DLD1 (cell line): Measurements from ENCODE around the gene C1orf159.
"Not testable (repeated sequence)": the region's sequence is repeated elsewhere in the genome, so short reads cannot be mapped to it uniquely, and the experiment has no call there.

Experiments used
- in situ Hi-C: cut with HindIII; loops from 2 replicates; pipeline ENCODE4 v1.10.0; 2017; ENCODE audit warnings: low sequenced_read_pairs

The C1orf159 gene

GRCh38 chr1:1115786-1116700, at the start of gene C1orf159:
TSS of gene C1orf159 (minus strand) at chr1:1116089. CDS start at chr1:1091543, 24,546 bp downstream.
- in situ Hi-C loops, result no loop called here

- in situ Hi-C loops, result no loop called here
Observed at GRCh38 chr1:1165485-1165884, 49.6 kb upstream of the C1orf159 start.

- in situ Hi-C loops, result no loop called here
Observed at GRCh38 chr1:1164701-1165451, 49.0 kb upstream of the C1orf159 start.

DNA sequence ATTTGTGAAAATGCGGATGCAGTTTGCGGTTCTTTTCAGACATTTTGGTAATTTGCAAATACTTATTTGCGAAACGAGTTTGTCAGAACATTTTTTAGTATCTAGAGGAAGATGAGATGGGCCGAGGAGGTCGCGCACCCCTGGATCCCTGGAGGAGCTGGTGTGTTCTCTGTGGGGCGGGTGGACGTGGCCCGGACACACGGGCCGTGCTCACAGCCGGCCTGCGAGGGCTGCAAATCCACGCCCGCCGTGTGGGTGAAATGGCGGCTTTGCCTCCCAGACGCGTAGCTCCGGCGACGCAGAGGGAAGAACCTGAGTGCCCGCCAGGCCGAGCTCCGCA, 48.4 kb upstream of the C1orf159 start:
- in situ Hi-C loops, result no loop called here

- in situ Hi-C loops, result no loop called here
Observed at GRCh38 chr1:1163538-1164070, 47.7 kb upstream of the C1orf159 start.

- in situ Hi-C loops, result no loop called here
Observed at GRCh38 chr1:1162597-1163537, 47.0 kb upstream of the C1orf159 start.

DNA sequence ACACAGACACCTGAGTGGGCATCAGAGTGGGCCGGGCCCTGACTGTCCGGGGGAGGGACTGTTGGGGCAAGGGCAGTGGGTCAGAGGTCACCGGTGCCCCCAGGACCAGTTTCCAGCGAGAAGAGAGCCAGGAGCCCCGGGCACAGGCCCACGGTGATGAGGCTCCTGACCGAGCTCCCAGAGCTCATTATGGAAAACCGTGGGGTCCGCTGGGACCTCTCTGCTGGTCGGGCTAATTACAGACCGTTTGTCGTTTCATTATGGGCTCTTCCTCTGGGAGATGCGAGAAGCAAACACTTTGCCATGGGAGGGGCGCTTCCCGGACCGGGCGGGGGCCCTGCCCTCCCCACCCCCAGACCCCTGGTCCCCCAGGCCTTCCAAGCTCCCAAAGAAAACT, 45.8 kb upstream of the C1orf159 start:
- in situ Hi-C loops, result no loop called here

- in situ Hi-C loops, result no loop called here
Observed at GRCh38 chr1:1161078-1161682, 45.3 kb upstream of the C1orf159 start.

- in situ Hi-C loops, result no loop called here
Observed at GRCh38 chr1:1160281-1160930, 44.5 kb upstream of the C1orf159 start.

DNA sequence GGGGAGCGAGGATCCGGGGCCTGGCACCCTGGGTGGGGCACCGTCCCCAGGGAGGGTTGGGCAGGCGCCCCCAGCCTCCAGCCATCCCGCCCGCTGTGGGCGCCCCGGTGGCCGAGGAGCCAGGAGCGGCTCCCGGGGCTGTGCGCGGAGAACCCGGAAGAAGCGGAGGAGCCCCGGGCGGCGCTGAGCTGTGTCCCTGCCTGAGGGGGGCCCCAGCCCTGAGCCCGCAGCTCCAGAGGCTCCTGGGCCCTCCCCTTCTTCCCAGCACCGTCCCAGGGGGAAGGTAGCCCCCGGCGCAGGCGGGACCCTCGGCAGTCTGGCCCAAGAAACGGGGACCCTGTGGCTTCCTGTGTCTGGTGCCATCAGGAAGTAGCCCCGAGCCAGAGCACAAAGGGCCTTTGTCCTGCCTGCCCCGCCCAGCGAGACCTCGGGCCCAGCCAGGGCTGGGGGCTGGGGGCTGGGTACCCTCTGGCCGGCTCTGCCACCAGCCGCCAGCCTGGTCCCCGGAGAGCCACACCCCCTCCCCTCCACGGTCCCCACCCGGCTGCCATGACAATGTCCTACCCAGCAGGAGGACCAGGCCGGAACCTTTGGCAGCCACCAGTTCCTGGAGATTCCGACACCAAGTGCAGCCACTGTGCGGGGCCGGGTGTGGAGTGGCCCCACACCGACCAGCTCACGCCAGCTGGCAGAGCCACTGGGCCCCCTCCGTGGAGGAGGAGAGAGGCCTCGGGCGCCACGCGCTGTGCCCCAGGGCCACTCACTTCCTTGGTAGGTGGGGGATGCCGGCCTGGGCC, 42.2 kb upstream of the C1orf159 start:
- in situ Hi-C loops, result no loop called here

DNA sequence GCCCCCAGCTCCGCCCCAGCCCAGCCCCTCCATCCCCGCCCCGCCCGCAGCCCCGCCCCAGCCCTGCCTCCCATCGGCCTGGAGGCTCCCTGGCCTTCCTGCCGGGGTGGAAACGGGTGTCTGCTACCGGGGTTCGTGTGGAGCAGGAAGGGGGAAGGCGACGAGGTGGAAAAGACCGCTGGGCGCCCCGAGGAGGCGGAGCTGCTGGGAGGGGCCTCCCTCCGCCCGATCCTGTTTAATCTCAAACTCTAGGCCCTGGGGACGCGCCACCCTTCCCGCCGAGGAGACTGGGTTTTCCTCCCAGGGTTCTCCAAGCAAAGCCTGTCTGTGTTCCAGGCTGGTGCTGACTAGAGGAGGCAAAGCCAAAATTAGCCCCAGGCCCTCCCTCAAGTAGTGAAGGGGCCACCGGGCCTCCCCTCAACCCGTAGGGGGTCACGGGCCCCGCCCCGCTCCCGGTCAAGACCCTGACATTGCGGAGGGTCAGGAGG, 41.6 kb upstream of the C1orf159 start:
- in situ Hi-C loops, result no loop called here

DNA sequence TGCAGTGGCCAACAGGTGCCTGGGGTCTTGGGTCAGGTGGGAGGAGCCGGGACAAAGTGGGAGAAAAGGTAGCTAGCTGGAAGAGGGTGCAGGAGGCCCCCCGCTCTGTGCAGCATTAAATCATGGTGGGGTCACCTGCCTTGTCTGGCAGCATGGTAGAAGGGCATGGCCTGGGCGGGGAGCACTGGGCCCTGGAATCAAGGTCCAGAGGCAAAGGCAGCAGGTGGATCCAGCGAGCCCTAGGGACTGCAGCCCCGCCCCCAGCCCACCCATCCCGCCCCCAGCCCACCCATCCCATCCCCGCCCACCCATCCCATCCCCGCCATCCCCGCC, 41.1 kb upstream of the C1orf159 start:
- in situ Hi-C loops, result no loop called here

- in situ Hi-C loops, result no loop called here
Observed at GRCh38 chr1:1156140-1157032, 40.5 kb upstream of the C1orf159 start.

- in situ Hi-C loops, result no loop called here
Observed at GRCh38 chr1:1155258-1155657, 39.4 kb upstream of the C1orf159 start.

- in situ Hi-C loops, result no loop called here
Observed at GRCh38 chr1:1153874-1154273, 38.0 kb upstream of the C1orf159 start.

DNA sequence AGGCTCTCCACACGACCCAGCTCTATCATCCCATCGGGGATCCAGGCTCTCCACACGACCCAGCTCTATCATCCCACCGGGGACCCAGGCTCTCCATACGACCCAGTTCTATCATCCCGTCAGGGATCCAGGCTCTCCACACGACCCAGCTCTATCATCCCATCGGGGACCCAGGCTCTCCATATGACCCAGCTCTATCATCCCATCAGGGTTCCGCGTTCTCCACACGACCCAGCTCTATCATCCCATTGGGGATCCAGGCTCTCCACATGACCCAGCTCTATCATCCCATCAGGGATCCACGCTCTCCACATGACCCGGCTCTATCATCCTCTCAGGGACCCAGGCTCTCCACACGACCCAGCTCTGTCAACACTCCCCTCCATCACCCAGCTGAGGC, 37.3 kb upstream of the C1orf159 start:
- in situ Hi-C loops, result not testable (repeated sequence)

GRCh38 chr1:1152431-1152830, 36.5 kb upstream of the C1orf159 start:
- in situ Hi-C loops, result not testable (repeated sequence)

- in situ Hi-C loops, result no loop called here
Observed at GRCh38 chr1:1151306-1151705, 35.4 kb upstream of the C1orf159 start.
